ENCODE results near the gene ABHD17B.

The ABHD17B gene

GRCh38 chr9:71887362-71887761 lies 23.6 kb downstream of the ABHD17B start:
- no peak for DNase-seq
- in situ Hi-C loops (cut with HindIII; ENCODE audit: low pct_ligation_motif_present, low pct_unique_long_range_greater_than_20kb, low sequenced_read_pairs) = no loop called here

DNA sequence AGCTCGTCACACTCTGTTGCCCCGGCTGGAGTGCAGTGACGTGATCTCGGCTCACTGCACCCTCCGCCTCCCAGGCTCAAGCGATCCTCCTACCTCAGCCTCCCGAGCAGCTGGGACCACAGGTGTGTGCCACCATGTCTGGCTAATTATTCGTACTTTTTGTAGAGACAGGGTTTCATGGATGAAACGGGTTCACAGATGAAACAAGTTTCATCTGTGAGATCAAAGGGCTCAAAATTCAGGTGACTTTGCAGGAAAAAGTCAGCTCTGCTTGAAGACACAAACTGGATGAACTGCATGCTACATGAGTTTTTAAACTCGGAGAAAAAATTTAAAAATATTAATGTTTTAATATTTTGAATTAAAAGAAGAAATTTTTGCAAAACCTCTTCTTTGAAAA lies 24.5 kb downstream of the ABHD17B start:
- in situ Hi-C loops (cut with HindIII; ENCODE audit: low pct_ligation_motif_present, low pct_unique_long_range_greater_than_20kb, low sequenced_read_pairs) = no loop called here
- DNase-seq = no peak

GRCh38 chr9:71886015-71886414 lies 25.0 kb downstream of the ABHD17B start:
- no peak for DNase-seq
- in situ Hi-C loops (cut with HindIII; ENCODE audit: low pct_ligation_motif_present, low pct_unique_long_range_greater_than_20kb, low sequenced_read_pairs) = no loop called here

GRCh38 chr9:71885467-71885866 lies 25.5 kb downstream of the ABHD17B start:
- in situ Hi-C loops (cut with HindIII; ENCODE audit: low pct_ligation_motif_present, low pct_unique_long_range_greater_than_20kb, low sequenced_read_pairs) = no loop called here

DNA sequence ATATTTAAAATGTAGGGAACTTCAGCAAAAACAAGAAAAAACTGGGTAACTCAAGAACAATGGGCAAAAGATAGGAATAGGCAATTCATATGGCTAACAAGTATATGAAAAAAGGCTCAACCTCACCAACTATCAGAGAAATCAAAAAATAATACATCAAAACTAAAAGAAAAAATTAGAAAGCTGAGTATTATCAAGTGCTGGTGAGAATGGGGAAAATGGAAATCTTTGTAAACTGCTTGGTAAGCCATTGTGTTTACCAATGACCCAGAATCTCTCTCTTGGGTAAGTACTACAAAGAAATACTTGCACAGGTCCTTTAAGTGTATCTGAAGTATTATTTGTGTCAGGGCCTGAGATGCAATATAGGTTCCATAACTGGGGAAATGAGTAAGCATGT lies 27.0 kb downstream of the ABHD17B start:
- no peak for DNase-seq
- in situ Hi-C loops (cut with HindIII; ENCODE audit: low pct_ligation_motif_present, low pct_unique_long_range_greater_than_20kb, low sequenced_read_pairs) = no loop called here

More at GRCh38 chr9:71885467-71885866, 25.5 kb downstream of the ABHD17B start:
- DNase-seq = no peak

- in situ Hi-C loops (cut with HindIII; ENCODE audit: low pct_ligation_motif_present, low pct_unique_long_range_greater_than_20kb, low sequenced_read_pairs) = no loop called here
- DNase-seq = no peak
Observed at GRCh38 chr9:71879644-71880174, 31.3 kb downstream of the ABHD17B start.

DNA sequence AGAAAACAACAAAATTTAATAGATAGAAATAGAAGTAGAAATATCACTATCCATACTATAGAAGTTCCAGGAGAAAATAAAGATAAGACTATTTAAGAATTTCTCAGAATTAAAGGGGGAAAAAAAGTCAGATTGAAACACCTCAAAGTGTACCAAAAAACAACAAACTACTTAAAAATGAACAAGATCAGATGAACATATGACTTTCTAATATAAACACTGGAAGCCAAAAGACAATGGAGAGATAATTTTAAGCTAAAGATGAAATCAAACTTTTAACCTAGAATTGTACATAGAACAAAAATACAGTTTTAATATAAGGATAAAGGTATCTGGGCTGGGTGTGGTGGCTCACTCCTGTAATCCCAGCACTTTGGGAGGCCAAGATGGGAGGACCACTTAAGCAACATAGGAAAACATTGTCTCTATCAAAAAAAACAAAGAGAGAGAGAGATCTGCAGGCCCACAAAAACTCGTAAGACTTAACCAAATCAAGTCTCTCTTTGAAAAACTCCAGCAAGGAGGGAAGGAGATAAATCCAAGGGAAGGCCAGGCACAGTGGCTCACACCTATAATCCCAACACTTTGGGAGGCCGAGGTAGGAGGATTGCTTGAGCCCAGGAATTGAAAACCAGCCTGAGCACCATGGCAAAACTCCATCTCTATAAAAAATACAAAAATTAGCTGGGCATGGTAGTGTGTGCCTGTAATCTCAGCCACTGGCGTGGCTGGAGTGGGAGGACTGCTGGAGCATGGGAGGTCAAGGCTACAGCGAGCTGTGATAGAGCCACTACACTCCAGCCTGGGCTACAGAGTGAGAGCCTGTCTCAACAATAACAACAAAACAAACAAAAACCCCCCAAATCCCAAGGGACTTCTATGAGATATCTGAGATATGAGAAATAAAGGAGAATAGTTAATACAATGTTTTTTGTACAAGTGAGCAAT lies 32.4 kb downstream of the ABHD17B start:
- in situ Hi-C loops (cut with HindIII; ENCODE audit: low pct_ligation_motif_present, low pct_unique_long_range_greater_than_20kb, low sequenced_read_pairs) = no loop called here
- no peak for DNase-seq

DNA sequence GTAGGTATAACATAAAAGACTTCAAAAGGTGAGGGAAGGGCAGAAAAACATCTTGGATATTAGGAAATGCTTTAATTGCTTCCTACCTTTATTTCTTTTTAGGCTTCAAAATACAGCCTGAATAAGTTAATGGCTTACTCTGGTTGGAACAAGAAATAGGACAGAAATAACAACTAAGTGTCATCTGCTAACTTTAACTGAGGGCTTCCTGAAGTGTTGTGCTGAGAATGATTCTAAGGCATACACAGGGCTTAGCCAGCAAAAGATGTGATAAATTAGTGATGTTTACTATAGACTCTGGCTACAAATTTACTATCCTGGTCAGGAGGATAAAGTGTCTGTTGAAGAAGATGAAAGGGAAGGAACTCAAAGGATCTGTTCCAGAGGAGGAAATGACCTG lies 34.2 kb downstream of the ABHD17B start:
- in situ Hi-C loops (cut with HindIII; ENCODE audit: low pct_ligation_motif_present, low pct_unique_long_range_greater_than_20kb, low sequenced_read_pairs) = no loop called here

DNA sequence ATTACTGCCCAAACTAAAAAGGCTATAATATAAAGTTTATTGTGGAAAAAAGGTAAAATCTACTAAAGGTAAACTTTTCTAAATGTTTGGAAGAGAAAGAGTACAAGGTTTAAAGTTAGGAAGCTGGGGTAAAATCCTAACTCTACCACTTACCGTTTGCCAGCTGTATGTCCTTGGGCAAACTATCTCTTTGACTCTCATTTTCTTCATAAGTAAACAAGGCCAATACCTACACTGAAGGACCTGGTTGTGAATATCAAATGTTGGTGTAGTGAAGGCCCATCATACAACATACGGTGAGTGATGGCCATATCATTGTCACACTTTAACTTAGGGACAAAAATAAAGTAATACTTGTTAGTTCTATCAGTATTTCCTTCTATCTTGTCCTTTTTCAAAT lies 34.9 kb downstream of the ABHD17B start:
- in situ Hi-C loops (cut with HindIII; ENCODE audit: low pct_ligation_motif_present, low pct_unique_long_range_greater_than_20kb, low sequenced_read_pairs) = no loop called here
- no peak for DNase-seq

More for the DNA sequence above, 34.2 kb downstream of the ABHD17B start:
- no peak for DNase-seq

DNA sequence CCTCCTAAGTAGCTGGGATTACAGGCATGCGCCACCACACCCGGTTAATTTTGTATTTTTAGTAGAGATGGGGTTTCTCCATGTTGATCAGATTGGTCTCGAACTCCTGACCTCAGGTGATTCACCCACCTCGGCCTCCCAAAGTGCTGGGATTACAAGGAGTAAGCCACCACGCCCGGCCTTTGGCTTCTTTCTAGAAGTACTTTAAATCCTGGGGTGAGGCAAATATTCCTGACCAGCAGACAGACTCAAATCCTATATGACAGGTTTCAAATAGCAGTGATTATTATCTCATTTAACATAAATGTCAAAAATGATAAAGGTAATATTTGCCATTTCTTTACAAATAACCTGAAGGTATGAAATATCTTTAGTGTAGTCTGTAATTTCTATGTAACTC lies 35.6 kb downstream of the ABHD17B start:
- in situ Hi-C loops (cut with HindIII; ENCODE audit: low pct_ligation_motif_present, low pct_unique_long_range_greater_than_20kb, low sequenced_read_pairs) = no loop called here
- DNase-seq = no peak

GRCh38 chr9:71863631-71864030 lies 47.4 kb downstream of the ABHD17B start:
- in situ Hi-C loops (cut with HindIII; ENCODE audit: low pct_ligation_motif_present, low pct_unique_long_range_greater_than_20kb, low sequenced_read_pairs) = no loop called here
- no peak for DNase-seq

DNA sequence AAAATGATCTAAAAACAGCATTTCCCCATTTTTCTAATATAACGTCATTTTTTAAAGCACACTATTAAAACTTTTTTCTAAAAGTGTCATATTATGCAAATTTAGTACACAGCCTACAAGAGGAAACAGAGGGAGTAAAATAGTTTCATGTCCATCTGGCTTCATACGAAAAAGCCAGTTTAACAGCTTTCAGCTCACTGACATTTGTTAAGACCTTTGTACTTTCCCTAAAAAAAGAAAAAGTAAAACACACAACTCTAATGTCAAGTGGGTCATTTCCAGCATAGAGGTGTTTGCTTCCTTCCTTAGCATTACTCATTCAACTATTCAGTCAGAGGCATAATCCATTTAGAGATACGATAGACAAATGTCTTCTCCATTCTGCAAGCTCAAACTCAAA lies 49.4 kb downstream of the ABHD17B start:
- in situ Hi-C loops (cut with HindIII; ENCODE audit: low pct_ligation_motif_present, low pct_unique_long_range_greater_than_20kb, low sequenced_read_pairs) = no loop called here
- DNase-seq = no peak

DNA sequence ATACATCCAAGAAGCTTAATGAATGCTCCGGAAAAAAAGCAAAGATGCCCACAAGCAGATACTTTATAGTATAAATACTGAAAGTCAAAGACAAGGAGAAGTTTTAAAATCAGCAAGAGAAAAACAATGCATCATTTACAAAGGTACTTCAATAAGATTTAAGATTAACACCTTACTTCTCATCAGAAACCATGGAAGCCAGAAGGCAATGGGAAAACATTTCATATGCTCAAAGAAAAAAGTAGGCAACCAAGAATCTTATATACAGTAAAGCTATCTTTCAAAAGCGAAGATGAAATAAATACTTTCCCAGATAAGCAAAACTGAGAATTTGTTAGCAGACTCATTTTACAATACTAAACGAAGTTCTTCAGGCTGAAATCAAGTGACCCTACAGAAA lies 51.1 kb downstream of the ABHD17B start:
- DNase-seq = peak; percentile 16
- in situ Hi-C loops (cut with HindIII; ENCODE audit: low pct_ligation_motif_present, low pct_unique_long_range_greater_than_20kb, low sequenced_read_pairs) = no loop called here

DNA sequence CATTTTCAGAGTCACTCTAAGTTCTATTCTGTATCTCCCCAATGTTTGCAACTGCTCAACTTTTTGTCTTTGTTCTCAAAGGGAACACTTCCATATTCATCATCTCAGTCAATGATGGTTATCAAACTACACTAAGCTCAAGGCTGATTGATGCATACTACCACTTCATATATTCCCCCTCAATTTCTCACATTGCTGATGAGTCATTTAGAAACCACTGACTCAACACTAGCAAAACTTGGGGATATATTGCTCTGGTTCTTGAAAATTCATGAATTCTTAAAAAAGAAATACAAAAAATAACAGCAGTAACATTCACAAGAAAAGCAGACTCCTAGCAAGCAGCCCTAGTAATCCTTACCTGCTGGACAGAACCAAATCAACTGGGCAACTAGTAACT lies 52.2 kb downstream of the ABHD17B start:
- no peak for DNase-seq

DNA sequence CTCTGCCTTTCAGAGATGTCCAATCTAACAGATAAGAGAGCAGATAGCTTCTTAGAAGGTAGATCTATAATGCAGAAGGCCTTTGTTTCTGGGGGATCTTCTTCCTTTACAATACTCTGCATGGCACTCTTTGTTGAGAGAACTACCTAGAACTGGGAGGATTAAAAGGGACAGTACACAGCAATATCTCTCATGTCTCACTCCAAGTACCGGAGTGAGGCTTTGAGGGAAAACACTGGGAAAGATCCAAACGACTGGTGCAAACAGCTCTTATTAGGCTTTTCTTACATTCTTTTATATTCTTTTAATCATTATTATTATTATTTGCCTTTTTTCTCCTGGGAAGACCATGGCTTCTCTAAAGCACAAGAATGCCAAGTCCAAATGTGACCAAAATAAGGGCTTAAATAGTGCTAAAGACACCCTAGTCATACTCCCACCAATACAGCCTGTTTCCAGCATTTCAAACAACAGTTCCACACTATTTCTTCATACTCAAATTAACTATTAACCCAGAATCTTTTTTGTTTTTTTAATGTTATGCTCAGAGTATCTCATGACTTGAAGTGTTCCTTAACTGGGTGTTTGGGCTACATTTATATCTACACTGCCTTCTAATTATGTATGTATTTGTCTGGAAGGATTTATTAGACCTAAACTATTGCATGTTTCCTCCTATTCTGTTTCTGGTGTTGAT lies 52.7 kb downstream of the ABHD17B start:
- no peak for DNase-seq
- in situ Hi-C loops (cut with HindIII; ENCODE audit: low pct_ligation_motif_present, low pct_unique_long_range_greater_than_20kb, low sequenced_read_pairs) = no loop called here

More for the DNA sequence above, 52.2 kb downstream of the ABHD17B start:
- in situ Hi-C loops (cut with HindIII; ENCODE audit: low pct_ligation_motif_present, low pct_unique_long_range_greater_than_20kb, low sequenced_read_pairs) = no loop called here

DNA sequence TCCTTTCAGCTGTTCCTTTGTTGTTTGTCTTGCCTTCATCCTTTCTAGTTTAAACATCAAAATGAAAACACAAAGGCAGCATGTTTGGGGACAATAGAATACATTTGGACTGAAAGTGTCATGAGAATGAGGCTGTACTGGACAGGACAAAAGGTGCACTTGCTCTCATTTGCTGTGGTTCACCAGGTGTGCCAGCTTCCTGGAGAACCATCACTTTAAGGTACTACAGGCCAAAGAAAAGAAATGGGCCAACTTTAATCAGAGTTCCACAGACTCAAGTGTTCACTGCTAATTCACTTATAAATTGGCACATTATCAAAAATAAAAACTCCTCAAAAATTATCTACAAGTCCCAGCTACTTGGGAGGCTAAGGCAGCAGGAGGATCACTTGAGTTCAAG lies 53.8 kb downstream of the ABHD17B start:
- DNase-seq = no peak
- in situ Hi-C loops (cut with HindIII; ENCODE audit: low pct_ligation_motif_present, low pct_unique_long_range_greater_than_20kb, low sequenced_read_pairs) = no loop called here

DNA sequence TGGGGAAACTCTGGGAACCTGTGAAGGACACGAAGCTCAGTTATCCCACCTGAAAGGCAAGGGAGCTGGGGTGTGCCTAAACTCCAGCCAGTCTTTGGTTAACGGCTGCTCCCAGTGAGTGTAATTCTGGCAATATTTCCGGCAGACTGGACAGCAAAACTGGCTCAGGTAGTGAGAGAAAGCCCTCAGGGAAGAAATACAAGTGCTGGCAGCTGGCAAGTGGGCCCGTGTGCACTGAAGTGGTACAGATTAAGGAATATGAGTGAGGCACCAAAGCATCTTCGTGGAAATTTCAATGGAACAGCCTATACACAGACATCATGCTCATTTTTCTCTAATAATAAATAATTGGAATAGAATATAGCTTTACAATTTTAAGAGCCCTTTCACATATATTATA lies 56.2 kb downstream of the ABHD17B start:
- no peak for DNase-seq
- in situ Hi-C loops (cut with HindIII; ENCODE audit: low pct_ligation_motif_present, low pct_unique_long_range_greater_than_20kb, low sequenced_read_pairs) = no loop called here

- DNase-seq = no peak
- in situ Hi-C loops (cut with HindIII; ENCODE audit: low pct_ligation_motif_present, low pct_unique_long_range_greater_than_20kb, low sequenced_read_pairs) = no loop called here
Observed at GRCh38 chr9:71853084-71853483, 57.9 kb downstream of the ABHD17B start.

DNA sequence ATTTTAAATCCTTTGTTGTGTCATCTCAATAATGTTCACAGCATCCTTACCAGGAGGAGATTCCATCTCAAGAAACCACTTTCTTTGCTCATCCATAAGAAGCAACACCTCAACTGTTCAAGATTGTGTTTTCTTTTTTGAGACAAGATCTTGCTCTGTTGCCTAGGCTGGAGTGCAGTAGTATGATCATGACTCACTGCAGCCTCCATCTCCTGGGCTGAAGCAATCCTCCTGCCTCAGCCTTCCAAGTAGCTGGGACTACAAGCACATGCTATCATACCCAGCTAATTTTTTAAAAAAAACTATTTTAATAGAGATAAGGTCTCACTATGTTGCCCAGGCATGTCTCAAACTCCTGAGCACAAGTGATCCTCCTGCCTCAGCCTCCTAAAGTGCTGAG lies 60.0 kb downstream of the ABHD17B start:
- in situ Hi-C loops (cut with HindIII; ENCODE audit: low pct_ligation_motif_present, low pct_unique_long_range_greater_than_20kb, low sequenced_read_pairs) = no loop called here
- DNase-seq = no peak

DNA sequence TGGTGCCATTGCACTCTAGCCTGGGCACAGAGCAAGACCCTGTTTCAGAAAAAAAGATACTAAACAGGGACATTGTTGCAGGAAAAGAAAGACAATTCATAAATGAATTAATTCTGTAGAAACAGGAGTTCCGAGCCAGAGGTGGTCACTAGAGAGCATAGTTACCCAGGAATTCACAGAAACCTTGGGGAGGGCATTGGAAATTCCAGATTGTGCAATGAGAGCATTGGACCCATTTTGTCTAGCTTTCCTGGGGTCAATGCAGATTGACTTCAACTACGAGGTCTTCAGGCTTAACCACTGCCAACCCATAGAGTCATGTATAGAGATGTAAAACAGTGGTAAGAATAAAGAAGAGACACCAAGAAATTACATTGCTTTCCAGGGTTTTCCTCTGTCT lies 63.1 kb downstream of the ABHD17B start:
- DNase-seq = no peak
- in situ Hi-C loops (cut with HindIII; ENCODE audit: low pct_ligation_motif_present, low pct_unique_long_range_greater_than_20kb, low sequenced_read_pairs) = no loop called here

All from ACHN (cell line).